AG04449 (cell line): ENCODE data around the gene CCDC146.
"Not testable (repeated sequence)": the region's sequence is repeated elsewhere in the genome, so short reads cannot be mapped to it uniquely, and the experiment has no call there.

Experiments used
- CTCF ChIA-PET: fragments of 350-600 bp; formaldehyde crosslinking; extraction: SDS; loops from one replicate; lab custom pipeline; 2021; ENCODE audit warnings: antibody characterized with exemption; lab: Yijun Ruan, JAX
- POLR2A ChIA-PET: fragments of 400-600, 350-600 bp; formaldehyde crosslinking; extraction: SDS; loops from one replicate; lab custom pipeline; 2020; ENCODE audit warnings: antibody characterized with exemption, inconsistent platforms; lab: Yijun Ruan, JAX
- DNase-seq: peaks from one replicate; pipeline ENCODE4 v3.0.0-alpha.2; 2010; ENCODE audit warnings: low read depth, low spot score
- H3K4me3 ChIP-seq: 2 replicates; pipeline ENCODE4 v1.5.1; 2011; ENCODE audit warnings: low read depth, mild to moderate bottlenecking, control low read depth, low read length
- TF ChIP-seq, protein P1 (sequence below): IDR thresholded peaks from one replicate; pipeline ENCODE4 v1.5.1; 2011; ENCODE audit warnings: mild to moderate bottlenecking, moderate library complexity, low read length, control low read depth, inconsistent platforms; ENCODE audit not compliant: insufficient read depth; ENCODE audit errors: missing control alignments

CCDC146 gene

DNA sequence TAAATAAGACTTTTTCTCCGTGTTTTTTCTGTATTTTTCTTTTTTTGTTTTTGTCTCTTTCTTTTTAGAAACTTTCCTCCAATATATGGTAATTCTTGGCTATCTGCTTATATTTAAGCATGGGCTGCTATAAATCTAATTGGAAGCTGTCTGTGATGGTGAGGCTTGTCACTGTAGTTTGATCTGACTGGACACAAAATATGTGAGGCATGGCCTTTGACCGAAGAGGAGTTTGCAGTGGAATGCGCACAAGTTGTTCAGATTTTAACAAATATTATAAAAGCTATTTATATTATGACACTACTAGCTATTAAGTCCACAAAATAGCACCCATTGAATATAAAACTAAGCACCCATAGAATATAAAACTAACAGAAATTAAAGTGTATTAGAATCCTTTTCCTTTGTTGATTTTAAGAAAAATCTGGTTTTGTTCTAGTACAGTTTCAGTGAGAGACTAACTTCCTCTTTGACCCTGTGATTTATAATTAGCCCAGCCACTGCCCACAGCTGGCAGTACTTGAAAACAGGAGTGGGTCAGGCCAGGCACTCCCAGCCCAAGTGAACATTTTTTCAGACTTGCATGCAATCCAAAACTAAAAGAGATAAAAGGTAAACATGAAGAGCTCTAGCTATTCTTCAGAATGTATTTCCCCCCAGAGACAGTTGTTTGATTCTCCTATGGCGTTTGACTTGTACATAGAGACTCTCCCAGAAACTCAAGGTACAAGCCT is 147.1 kb downstream of the CCDC146 start:
- TF ChIP-seq, protein P1, sequence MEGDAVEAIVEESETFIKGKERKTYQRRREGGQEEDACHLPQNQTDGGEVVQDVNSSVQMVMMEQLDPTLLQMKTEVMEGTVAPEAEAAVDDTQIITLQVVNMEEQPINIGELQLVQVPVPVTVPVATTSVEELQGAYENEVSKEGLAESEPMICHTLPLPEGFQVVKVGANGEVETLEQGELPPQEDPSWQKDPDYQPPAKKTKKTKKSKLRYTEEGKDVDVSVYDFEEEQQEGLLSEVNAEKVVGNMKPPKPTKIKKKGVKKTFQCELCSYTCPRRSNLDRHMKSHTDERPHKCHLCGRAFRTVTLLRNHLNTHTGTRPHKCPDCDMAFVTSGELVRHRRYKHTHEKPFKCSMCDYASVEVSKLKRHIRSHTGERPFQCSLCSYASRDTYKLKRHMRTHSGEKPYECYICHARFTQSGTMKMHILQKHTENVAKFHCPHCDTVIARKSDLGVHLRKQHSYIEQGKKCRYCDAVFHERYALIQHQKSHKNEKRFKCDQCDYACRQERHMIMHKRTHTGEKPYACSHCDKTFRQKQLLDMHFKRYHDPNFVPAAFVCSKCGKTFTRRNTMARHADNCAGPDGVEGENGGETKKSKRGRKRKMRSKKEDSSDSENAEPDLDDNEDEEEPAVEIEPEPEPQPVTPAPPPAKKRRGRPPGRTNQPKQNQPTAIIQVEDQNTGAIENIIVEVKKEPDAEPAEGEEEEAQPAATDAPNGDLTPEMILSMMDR = no peak
- no peak for DNase-seq
- H3K4me3 ChIP-seq = no peak overlapping the region
- CTCF ChIA-PET = interaction anchor here (3.0 kb wide), 1 partner anchor 22 kb away, joined by 11 read pairs; no protein-coding TSS in a partner anchor
- POLR2A ChIA-PET = no interaction called here

DNA sequence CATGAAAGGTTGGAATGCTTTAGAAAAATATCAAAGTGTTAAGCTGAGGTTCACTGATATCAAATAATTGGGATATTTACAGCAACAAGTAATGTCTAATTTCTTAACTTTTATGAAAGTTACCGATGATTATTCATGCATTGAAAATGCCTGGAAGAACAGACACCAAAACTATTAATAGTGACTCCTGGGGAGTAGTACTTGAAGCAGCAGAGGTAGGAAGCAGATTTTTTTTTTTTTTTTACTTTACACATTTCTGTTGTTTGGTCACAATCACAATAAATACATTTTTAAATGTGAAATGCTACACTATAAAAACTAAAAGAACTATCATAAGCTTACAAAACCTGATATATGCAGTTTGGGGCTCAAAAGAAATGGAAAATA is 147.7 kb downstream of the CCDC146 start:
- no peak overlapping the region for H3K4me3 ChIP-seq
- CTCF ChIA-PET = interaction anchor here (3.0 kb wide), 1 partner anchor 23 kb away, joined by 11 read pairs; no protein-coding TSS in a partner anchor
- DNase-seq = no peak
- TF ChIP-seq, protein P1 = no peak
- POLR2A ChIA-PET = no interaction called here

DNA sequence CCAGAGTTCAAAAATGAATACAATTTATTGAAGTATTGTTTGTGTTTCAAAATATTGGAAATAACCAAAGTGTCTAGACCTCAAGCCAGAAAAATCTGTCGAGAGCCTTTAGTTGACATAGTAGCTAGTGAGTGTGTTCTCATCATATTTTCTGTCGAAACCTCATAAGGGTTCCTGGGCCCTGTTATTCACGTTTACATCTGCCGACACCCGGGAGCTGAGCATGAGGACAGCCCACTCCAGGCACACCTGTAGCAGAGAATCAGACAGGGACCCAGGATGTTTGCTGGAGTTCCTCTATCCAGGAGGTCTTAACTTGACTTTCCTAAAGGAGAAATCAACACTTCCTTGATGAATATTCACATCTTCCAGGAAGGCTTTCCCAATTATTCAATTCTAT is 149.4 kb downstream of the CCDC146 start:
- POLR2A ChIA-PET = no interaction called here
- DNase-seq = no peak
- H3K4me3 ChIP-seq = no peak overlapping the region
- TF ChIP-seq, protein P1 = no peak
- CTCF ChIA-PET = interaction anchor here (1.1 to 3.2 kb wide), 3 partner anchors 24 to 60 kb away, joined by 3 to 12 read pairs (median 11); no protein-coding TSS in a partner anchor

DNA sequence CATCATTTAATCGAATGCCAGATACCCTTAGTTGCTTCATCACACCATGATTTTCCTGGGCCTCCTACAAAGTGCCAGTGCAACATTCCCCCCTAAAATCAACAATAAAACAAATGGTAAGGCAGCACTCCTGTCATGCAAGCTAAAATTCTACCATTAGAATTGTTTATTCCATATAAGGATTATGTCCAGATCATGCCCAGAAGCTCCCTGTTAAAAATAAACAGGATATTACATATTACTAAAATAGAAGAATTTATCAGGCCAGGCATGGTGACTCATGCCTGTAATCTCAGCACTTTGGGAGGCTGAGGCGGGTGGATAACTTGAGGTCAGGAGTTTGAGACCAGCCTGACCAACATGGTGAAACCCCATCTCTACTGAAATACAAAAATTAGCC is 153.2 kb downstream of the CCDC146 start:
- H3K4me3 ChIP-seq, DNase-seq, POLR2A ChIA-PET: not testable (repeated sequence)
- CTCF ChIA-PET = interaction anchor here (1.4 kb wide), 1 partner anchor 29 kb away, joined by 3 read pairs; no protein-coding TSS in a partner anchor

DNA sequence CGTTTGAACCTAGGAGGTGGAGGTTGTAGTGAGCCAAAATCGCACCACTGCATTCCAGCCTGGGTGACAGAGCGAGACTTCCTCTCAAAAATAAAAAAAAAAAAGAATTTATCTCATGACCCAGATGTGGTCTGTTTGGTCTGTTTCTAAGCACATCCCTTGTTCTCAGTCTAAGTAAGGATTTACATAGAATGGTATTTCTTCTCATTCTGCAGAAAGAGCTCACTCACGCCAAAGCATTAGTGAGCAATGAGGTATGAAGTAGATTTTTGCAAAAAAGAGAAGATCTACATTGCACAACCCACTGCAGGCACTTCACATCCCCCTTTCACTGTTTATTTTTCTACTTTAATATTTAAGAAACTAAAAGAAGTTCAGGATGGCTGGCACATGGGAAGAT is 153.7 kb downstream of the CCDC146 start:
- CTCF ChIA-PET = interaction anchor here (1.3 to 1.4 kb wide), 2 partner anchors 29 to 56 kb away, joined by 3 read pairs; no protein-coding TSS in a partner anchor
- POLR2A ChIA-PET = no interaction called here
- TF ChIP-seq, protein P1 = no peak
- DNase-seq = no peak
- H3K4me3 ChIP-seq = no peak overlapping the region

DNA sequence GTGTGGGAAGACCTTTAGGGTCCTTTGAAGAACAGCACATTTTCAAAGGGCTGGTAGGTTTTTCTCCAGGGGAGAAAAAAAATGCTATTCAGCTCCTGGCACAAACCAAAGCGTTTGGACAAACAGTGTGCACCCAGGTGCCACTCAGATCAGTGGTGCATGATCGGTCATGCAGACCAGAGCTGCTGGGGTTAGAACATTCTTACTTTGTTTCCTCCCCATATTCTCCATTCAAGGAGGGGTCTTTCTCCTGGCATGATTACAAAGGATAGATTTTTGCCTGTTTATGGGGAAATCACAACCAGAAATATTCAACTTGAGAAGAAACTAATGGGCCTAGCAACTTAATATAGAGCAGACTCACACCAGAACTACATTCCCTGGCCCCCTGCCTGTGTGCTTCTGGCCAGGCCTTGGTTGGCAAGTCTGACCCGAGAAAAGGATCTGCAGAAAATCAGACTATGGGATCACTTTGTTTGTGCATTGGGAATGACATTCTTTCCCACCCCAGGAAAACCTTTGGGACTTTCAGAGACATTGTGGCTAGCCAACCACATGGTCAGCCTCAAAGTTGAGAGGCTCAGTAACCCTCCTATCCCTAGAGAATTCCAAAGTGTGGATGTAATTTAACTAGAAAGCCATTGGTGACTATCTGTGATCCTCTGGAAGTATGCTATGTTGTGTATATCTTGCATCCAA is 159.5 kb downstream of the CCDC146 start:
- no peak for DNase-seq
- TF ChIP-seq, protein P1 = no peak
- ChIA-PET CTCF (no interaction called here), POLR2A (no interaction called here)
- H3K4me3 ChIP-seq = no peak overlapping the region
